ENCODE measurements around the gene MAP4K5.
"Not testable (repeated sequence)": the region's sequence is repeated elsewhere in the genome, so short reads cannot be mapped to it uniquely, and the experiment has no call there.

The MAP4K5 gene

DNA sequence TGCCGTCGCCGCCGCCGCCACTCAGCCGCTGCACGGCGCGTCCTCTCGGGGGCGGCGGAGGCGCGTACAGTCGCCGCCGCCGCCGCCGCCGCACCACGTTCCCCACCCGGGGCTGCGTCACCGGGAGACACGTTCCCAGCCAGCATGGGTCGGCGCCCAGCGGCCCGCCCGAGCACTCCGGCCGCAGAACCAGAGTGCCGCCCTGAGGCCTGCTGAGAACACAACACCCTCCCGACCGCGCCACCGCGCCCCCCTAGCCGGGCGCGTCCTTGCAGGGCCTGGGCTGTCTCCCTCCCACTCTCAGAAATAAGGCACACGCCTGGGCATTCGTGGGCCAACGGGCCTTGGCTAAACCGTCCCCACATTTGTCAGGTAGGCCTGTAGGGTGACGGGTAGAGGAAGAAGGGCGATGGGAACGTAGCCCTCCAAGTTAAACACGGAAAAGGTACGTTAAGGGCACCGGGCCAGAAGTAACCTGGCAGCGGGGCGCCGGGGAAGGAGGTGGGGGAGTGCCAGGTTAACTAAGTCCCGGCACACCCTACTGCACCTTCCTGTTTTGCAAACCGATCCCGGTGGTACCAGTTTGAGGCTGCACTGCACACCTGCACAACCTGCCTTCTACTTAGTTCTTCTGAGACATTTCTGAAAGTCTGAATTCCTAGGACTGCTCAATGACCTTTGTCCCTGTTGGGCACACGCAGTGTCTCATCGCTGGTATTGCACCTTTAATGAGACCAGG lies at the start of gene MAP4K5:
Gene MAP4K5, minus strand, starts transcription at position 68 of the 739 bp plus-strand sequence. CDS start 520 bp downstream, outside the sequence.
- peak; percentile 93 to 97 (median 96) for DNase-seq

GRCh38 chr14:50578433-50578832 lies 46.1 kb upstream of the MAP4K5 start:
- no peak for DNase-seq

GRCh38 chr14:50577982-50578381 lies 45.6 kb upstream of the MAP4K5 start:
- DNase-seq: no peak

- no peak for DNase-seq
Measured at GRCh38 chr14:50575769-50576168, 43.4 kb upstream of the MAP4K5 start.

DNA sequence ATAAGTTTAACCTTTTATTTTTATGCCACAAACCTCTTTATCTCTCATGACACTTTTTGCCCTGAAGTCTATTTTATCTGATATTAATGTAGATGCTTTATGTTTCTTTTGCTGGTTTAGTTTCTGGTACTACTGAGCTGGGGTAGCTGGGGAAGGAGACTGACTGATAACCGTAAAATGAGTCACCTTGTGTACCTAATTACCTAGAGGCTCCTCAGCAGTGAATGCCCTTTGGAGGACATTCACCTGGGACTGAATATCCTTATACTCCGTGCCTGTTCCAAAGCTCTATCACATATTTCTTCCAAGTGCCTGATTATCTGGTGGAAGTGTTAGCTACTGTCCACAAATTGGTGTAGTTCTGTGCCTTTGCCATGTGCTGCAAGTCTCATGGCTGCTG lies 41.5 kb upstream of the MAP4K5 start:
- DNase-seq: no peak

- no peak for DNase-seq
Measured at GRCh38 chr14:50569714-50570274, 37.4 kb upstream of the MAP4K5 start.

DNA sequence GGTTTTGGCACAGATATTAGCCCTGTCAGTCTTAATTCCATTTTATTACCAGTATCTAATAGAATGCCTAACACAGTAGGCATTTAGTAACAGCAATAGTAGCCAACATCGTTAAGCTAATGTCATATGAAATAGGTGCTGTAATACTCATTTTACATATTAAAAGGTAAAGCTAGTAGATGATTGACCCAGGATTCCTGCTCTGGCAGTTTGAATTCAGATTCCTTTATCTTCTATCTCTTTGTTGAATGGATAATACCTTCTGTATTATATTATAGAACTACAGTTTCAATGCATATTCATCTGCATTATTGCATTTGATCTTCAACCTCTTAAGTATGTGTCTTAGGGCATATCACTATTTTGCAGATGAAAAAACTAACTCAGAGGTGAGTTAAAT lies 30.5 kb upstream of the MAP4K5 start:
- no peak for DNase-seq

DNA sequence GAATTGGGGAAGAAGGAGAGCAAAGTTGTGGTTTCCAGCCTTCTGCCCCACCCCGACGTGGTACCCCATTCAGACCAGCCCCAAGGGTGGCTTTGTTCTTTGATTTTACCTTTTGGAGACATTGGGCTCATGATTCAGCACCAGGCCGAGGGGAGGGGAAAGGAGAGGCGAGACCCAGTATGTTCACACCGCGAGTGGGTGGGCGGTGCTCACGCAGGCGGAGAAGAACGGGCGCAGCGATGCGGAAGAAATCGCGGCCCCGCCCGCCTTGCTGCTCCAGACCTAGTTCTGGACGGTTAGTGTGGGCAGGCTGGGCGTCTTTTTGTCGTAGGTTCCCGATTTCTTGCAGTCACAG lies 28.5 kb upstream of the MAP4K5 start:
- peak; percentile 80 to 94 (median 94) for DNase-seq

DNA sequence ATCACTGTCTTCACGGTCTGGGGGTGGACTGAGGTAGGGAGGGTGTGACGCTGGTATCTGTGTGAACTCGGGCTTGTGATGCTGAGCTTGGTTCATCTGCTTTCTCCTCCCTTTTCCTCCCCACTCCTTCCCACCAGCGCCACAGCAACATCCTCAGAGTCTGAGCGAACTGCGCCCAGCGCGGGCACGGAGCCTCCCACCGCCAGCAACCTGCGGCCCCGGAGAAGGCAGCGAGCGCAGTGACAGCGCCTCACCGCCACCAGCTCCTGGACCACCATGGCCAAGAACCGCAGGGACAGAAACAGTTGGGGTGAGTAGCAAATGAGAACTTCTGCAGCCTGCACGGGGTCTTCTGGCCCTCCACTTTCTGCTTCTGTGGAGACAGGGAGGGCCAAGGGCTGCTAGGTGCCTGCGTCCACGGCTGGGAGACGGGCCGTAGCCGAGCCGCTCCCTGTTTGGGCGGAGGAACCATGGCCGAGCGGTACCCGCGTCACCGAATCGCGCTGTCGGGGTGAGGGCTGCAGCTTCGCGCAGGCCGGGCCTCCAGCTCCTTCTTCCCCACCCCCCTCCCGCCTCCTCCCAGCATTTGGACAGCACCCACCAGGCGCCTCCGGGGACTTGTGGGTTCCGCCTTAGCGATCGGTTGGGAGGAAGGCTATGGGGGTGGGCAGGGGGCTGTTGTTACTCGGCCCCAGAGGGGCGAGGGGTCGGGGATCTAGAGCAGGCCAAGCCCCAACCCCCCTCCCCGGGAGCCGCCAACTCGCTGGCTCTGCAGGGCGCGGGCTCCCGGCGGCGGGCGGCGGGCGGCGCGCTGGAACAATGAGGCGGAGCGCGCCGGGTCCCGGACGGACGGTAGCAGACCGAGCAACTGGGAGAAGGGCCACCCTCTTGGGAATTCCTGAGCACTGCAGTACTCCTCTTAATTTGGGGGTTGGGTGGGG lies 27.9 kb upstream of the MAP4K5 start, which contains the start of gene ATL1:
Gene ATL1, plus strand, starts transcription at position 156 of the 941 bp plus-strand sequence. Its CDS starts 121 bp downstream, at position 277.
- DNase-seq: peak; percentile 78 to 98 (median 95)

- DNase-seq: not testable (repeated sequence)
Measured at GRCh38 chr14:50552796-50553195, 20.4 kb upstream of the MAP4K5 start.

DNA sequence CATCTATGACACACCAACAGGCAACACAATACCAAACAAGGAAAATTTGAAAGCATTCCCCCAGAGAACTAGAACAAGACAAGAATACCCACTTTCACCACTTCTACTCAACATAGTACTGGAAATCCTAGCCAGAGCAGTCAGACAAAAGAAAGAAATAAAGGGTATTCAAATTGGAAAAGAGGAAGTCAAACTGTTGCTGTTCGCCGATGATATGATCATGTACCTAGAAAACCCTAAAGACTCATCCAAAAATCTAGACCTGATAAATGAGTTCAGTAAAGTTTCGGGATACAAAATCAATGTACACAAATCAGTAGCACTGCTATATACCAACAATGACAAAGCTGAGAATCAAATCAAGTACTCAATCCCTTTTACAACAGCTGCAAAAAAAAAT lies 19.5 kb upstream of the MAP4K5 start:
- no peak for DNase-seq

GRCh38 chr14:50550294-50550693 lies 17.9 kb upstream of the MAP4K5 start:
- DNase-seq: no peak

DNA sequence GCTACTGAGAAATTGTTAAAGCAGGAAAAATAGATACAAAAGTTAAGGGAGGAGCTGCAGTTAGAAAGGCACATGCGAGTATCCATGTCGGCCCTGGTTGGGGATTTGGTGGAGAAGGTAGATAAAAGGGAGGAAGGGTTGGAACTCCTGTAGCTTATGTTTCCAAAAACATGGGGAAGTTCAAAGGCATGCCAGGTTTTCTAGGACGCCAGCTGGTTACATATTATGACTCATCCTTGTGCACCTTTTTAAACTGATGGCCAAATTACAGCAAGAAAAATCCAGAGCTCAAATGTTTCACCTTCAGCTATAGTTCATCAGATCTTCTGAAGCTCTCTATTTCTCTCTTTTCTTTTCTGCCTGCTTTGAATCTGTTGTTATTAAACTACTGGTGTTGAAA lies 13.2 kb upstream of the MAP4K5 start:
- DNase-seq: no peak

DNA sequence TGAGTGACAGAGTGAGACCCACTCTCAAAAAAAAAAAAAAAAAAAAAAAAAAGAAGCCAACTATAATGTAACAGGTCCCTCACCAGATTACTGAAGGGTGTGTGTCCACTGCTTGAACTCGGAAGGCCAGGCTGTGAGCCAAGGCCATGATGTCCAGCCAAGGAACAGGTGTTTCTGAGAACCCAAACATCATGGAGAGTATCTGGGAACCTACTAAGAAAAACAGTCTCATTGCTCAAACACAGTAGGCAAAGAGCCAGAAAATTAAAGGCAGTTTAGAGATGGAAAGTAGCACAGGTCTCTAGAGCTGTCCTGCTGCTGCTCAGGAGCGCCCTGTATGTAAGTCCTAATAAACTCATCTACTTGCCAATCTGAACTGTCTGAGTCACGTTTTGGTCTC lies 12.5 kb upstream of the MAP4K5 start:
- DNase-seq: no peak

GRCh38 chr14:50542941-50543418 lies 10.6 kb upstream of the MAP4K5 start:
- peak; percentile 63 to 92 (median 79) for DNase-seq

DNA sequence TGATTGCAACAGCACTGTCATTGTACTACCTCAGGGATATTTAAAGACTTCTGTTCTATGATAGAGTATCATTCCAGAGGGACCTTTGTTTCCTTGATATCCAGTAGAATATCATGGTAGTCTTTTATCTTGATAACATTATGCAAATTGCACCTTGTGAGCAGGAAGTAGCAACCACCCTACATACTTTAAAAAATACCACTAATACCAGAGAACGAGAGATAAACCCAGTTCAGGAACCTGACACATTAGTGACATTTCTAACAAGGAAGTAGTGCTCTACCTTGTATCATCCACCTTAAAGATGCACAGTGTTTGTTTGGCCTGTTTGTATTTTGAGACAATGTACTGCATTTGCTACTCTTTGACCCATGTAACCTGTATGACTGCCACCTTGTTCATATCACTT lies 8.8 kb upstream of the MAP4K5 start:
- no peak for DNase-seq

GRCh38 chr14:50539051-50539450 lies 6.7 kb upstream of the MAP4K5 start:
- DNase-seq: no peak

DNA sequence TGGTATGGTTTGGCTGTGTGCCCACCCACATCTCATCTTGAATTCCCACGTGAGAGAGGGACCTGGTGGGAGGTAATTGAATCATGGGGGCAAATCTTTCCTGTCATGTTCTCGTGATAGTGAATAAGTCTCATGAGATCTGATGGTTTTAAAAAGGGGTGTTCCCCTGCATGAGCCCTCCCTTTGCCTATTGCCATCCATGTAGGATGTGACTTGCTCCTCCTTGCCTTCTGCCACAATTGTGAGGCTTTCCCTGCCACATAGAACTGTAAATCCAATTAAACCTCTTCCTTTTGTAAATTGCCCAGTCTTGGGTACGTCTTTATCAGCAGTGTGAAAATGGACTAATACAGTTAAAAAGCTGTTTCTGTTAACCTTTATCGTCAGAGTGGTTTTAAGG lies 5.7 kb upstream of the MAP4K5 start:
- not testable (repeated sequence) for DNase-seq

DNA sequence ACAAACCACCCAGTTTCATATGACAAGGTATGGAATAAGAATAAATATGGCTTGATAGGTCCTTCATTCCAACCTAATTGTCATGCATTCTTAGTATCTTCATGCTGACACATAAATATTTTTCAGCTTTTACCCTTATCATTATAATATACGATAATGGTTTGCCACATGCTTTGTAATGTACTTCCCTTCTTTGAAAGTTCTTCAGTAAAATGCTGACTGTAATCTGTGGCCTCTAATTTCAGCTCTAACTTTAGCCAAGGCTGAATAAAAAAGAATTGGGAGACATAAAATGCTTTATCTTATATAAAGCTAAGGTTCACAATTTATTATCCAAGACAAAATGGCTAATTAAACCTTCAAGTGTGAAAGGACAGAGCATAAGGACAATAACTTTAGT lies 2.6 kb upstream of the MAP4K5 start:
- no peak for DNase-seq

- DNase-seq: no peak
Measured at GRCh38 chr14:50534416-50534815, 2.0 kb upstream of the MAP4K5 start.

GRCh38 chr14:50533806-50534205 lies 1.4 kb upstream of the MAP4K5 start:
- no peak for DNase-seq

GRCh38 chr14:50533241-50533705 lies 904 bp upstream of the MAP4K5 start:
- DNase-seq: no peak
